Kidney epithelial cell (primary cell): ENCODE results near the gene EPHB1. TPM values are rescaled to one million over a fixed set of nuclear protein-coding genes. Genes with fewer than 3 reads are reported as not detected.

Experiments
- DNase-seq: peaks from one replicate; pipeline ENCODE4 v3.0.0-alpha.2; 2010; ENCODE audit warnings: low read depth
- H3K27me3 ChIP-seq: 2 replicates; pipeline ENCODE4 v1.6.0; 2011; ENCODE audit warnings: low read length; ENCODE audit not compliant: control insufficient read depth, insufficient read depth
- H3K36me3 ChIP-seq: 2 replicates; pipeline ENCODE4 v1.5.1; 2011; ENCODE audit warnings: low read length; ENCODE audit not compliant: control insufficient read depth, insufficient read depth
- H3K4me3 ChIP-seq: 2 replicates; pipeline ENCODE4 v1.5.1; 2011; ENCODE audit warnings: low read depth, mild to moderate bottlenecking, control low read depth, low read length
- CTCF ChIP-seq: IDR thresholded peaks from 2 replicates; pipeline ENCODE4 v1.5.1; 2011; ENCODE audit warnings: mild to moderate bottlenecking, moderate library complexity, low read length, control low read depth, inconsistent platforms; ENCODE audit not compliant: insufficient read depth, poor library complexity, severe bottlenecking
- total RNA-seq: library from RNA; depleted of rRNA; stranded (reverse); fragments of >200 nt; gene quantifications from 2 replicates; pipeline ENCODE4 v1.2.3, GENCODE V29; 2015

EPHB1 gene
- total RNA-seq, 1 donor from 2014 or later: 10.8 TPM

GRCh38 chr3:135081451-135081850 is 286.4 kb downstream of the EPHB1 start:
- TF ChIP-seq CTCF: no peak
- no peak for DNase-seq
- H3K27me3 ChIP-seq: no peaks in the 10 kb centered on the region
- no peaks in the 10 kb centered on the region for H3K36me3 ChIP-seq
- no peak overlapping the region for H3K4me3 ChIP-seq

- no peak for DNase-seq
- TF ChIP-seq CTCF: no peak
Measured at GRCh38 chr3:135081856-135082434, 286.9 kb downstream of the EPHB1 start.

GRCh38 chr3:135082706-135083105 is 287.6 kb downstream of the EPHB1 start:
- H3K27me3 ChIP-seq: no peaks in the 10 kb centered on the region
- no peak for DNase-seq
- no peak overlapping the region for H3K4me3 ChIP-seq
- TF ChIP-seq CTCF: no peak
- H3K36me3 ChIP-seq: no peaks in the 10 kb centered on the region

More at GRCh38 chr3:135081856-135082434, 286.9 kb downstream of the EPHB1 start:
- Histone ChIP-seq H3K27me3 (no peaks in the 10 kb centered on the region), H3K4me3 (no peak overlapping the region), H3K36me3 (no peaks in the 10 kb centered on the region)

GRCh38 chr3:135083179-135083578 is 288.1 kb downstream of the EPHB1 start:
- Histone ChIP-seq H3K36me3 (no peaks in the 10 kb centered on the region), H3K27me3 (no peaks in the 10 kb centered on the region), H3K4me3 (no peak overlapping the region)
- DNase-seq: no peak
- TF ChIP-seq CTCF: no peak

GRCh38 chr3:135083756-135084155 is 288.7 kb downstream of the EPHB1 start:
- Histone ChIP-seq H3K27me3 (no peaks in the 10 kb centered on the region), H3K4me3 (no peak overlapping the region), H3K36me3 (no peaks in the 10 kb centered on the region)
- DNase-seq: no peak
- no peak for TF ChIP-seq CTCF

- DNase-seq: no peak
- Histone ChIP-seq H3K36me3 (no peaks in the 10 kb centered on the region), H3K4me3 (no peak overlapping the region), H3K27me3 (no peaks in the 10 kb centered on the region)
- no peak for TF ChIP-seq CTCF
Measured at GRCh38 chr3:135084405-135084804, 289.3 kb downstream of the EPHB1 start.
